GM12878 (cell line): Measurements from ENCODE around the gene EHBP1.

Experiments
- ATF2 ChIP-seq: IDR thresholded peaks from 2 replicates; pipeline ENCODE4 v1.6.1; 2012; ENCODE audit warnings: low read length, inconsistent platforms
- ATF3 ChIP-seq: IDR thresholded peaks from 2 replicates; pipeline ENCODE4 v1.6.1; 2011; ENCODE audit warnings: low read depth, mild to moderate bottlenecking, low read length, moderate library complexity, borderline replicate concordance; ENCODE audit errors: extremely low read depth
- BHLHE40 ChIP-seq, 2 experiments: fragments of 450-650 bp in 1 of 2; IDR thresholded peaks; 2 replicates each; pipeline ENCODE4 v1.6.1; 2011 to 2017; ENCODE audit warnings: low read depth in 2 of 2, borderline replicate concordance in 1 of 2, improper control_type of control experiment in 1 of 2, low read length in 1 of 2, mild to moderate bottlenecking in 1 of 2
- CREB1 ChIP-seq: IDR thresholded peaks from 2 replicates; pipeline ENCODE4 v1.6.1; 2012; ENCODE audit warnings: low read depth, mild to moderate bottlenecking, inconsistent platforms
- CTCF ChIP-seq, 3 experiments: IDR thresholded peaks in 2 of 3; conservative IDR thresholded peaks in 1 of 3; 2 replicates each; pipeline ENCODE4 v1.5.1; 2011; ENCODE audit warnings: low read depth in 3 of 3, low read length in 3 of 3, mild to moderate bottlenecking in 3 of 3, control low read depth in 2 of 3, moderate library complexity in 2 of 3, inconsistent platforms in 1 of 3, mixed read lengths in 1 of 3; ENCODE audit not compliant: control insufficient read depth in 2 of 3, insufficient read depth in 1 of 3; ENCODE audit errors: extremely low read depth in 1 of 3
- EZH2 ChIP-seq: IDR thresholded peaks from 2 replicates; pipeline ENCODE4 v1.6.1; 2012; ENCODE audit warnings: low read depth, mild to moderate bottlenecking, control low read depth, inconsistent platforms, low read length, borderline replicate concordance; ENCODE audit not compliant: control insufficient read depth
- GABPA ChIP-seq: IDR thresholded peaks from 2 replicates; pipeline ENCODE4 v1.6.1; 2014; ENCODE audit warnings: antibody characterized with exemption, low read depth, mild to moderate bottlenecking, inconsistent platforms
- JUND ChIP-seq: IDR thresholded peaks from 2 replicates; pipeline ENCODE4 v1.6.1; 2012; ENCODE audit warnings: low read depth, mild to moderate bottlenecking, low read length, improper control_type of control experiment, moderate library complexity
- MYC ChIP-seq: IDR thresholded peaks from 2 replicates; pipeline ENCODE4 v1.6.1; 2011; ENCODE audit warnings: mild to moderate bottlenecking, low read length, moderate library complexity, inconsistent platforms; ENCODE audit not compliant: insufficient read depth, insufficient replicate concordance, insufficient read length, severe bottlenecking
- SMC3 ChIP-seq: IDR thresholded peaks from 2 replicates; pipeline ENCODE4 v1.6.1; 2011; ENCODE audit warnings: low read length, improper control_type of control experiment, borderline replicate concordance
- TAF1 ChIP-seq: IDR thresholded peaks from 2 replicates; pipeline ENCODE4 v1.6.1; 2011; ENCODE audit warnings: mild to moderate bottlenecking, low read depth, low read length, borderline replicate concordance
- TARDBP ChIP-seq: IDR thresholded peaks from 2 replicates; pipeline ENCODE4 v1.6.1; 2016; ENCODE audit warnings: borderline replicate concordance
- TBL1XR1 ChIP-seq: IDR thresholded peaks from 2 replicates; pipeline ENCODE4 v1.6.1; 2012; ENCODE audit warnings: low read depth, low read length, improper control_type of control experiment
- YBX1 ChIP-seq: fragments of 450-650 bp; IDR thresholded peaks from 2 replicates; pipeline ENCODE4 v1.6.1; 2016; ENCODE audit warnings: antibody characterized with exemption

- no peak for TF ChIP-seq GABPA
- no peak for TF ChIP-seq EZH2
- TF ChIP-seq CTCF (IDR thresholded peaks at IDR 0.05 in 2 of 3, conservative IDR thresholded peaks at IDR 0.05 in 1 of 3; ENCODE audit: control insufficient read depth in 2 of 3, extremely low read depth in 1 of 3, insufficient read depth in 1 of 3, low read depth in 3 of 3, low read length in 3 of 3) = no peak
- TF ChIP-seq TBL1XR1 = no peak
- no peak for TF ChIP-seq MYC
- no peak for TF ChIP-seq TAF1
- no peak for TF ChIP-seq TARDBP
- no peak for TF ChIP-seq ATF3
- TF ChIP-seq SMC3 = no peak
- TF ChIP-seq YBX1 = no peak
- TF ChIP-seq BHLHE40 (IDR thresholded peaks at IDR 0.05; ENCODE audit: borderline replicate concordance in 1 of 2, low read depth in 2 of 2, low read length in 1 of 2) = no peak
- no peak for TF ChIP-seq ATF2
- no peak for TF ChIP-seq CREB1
- no peak for TF ChIP-seq JUND
Observed at GRCh38 chr2:63040586-63040985, 335.1 kb downstream of the EHBP1 start.
